Breast epithelium (tissue), 3 donors: ENCODE results near the gene PPDPF.

Source experiments
- POLR2AphosphoS5 ChIP-seq, 3 donors: sonication (generic); formaldehyde crosslinking; IDR thresholded peaks; one replicate each; pipeline ENCODE4 v1.6.1; 2017; ENCODE audit warnings: antibody characterized with exemption in 3 of 3
- TF ChIP-seq, protein P1 (sequence below), 3 donors: fragments of 450-650 bp; IDR thresholded peaks; one replicate each; pipeline ENCODE4 v1.5.1; 2016 to 2017; ENCODE audit warnings: antibody characterized with exemption in 3 of 3, mild to moderate bottlenecking in 3 of 3, moderate library complexity in 3 of 3

GRCh38 chr20:63565021-63565698 is 44.6 kb downstream of the PPDPF start:
- TF ChIP-seq, protein P1, sequence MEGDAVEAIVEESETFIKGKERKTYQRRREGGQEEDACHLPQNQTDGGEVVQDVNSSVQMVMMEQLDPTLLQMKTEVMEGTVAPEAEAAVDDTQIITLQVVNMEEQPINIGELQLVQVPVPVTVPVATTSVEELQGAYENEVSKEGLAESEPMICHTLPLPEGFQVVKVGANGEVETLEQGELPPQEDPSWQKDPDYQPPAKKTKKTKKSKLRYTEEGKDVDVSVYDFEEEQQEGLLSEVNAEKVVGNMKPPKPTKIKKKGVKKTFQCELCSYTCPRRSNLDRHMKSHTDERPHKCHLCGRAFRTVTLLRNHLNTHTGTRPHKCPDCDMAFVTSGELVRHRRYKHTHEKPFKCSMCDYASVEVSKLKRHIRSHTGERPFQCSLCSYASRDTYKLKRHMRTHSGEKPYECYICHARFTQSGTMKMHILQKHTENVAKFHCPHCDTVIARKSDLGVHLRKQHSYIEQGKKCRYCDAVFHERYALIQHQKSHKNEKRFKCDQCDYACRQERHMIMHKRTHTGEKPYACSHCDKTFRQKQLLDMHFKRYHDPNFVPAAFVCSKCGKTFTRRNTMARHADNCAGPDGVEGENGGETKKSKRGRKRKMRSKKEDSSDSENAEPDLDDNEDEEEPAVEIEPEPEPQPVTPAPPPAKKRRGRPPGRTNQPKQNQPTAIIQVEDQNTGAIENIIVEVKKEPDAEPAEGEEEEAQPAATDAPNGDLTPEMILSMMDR (IDR thresholded peaks at IDR 0.05): no peak
- no peak for TF ChIP-seq POLR2AphosphoS5 (IDR thresholded peaks at IDR 0.05)
